Neural crest cell (in vitro differentiated cells): ENCODE results near the gene GOLGA6L9. TPM values are rescaled to one million over a fixed set of nuclear protein-coding genes. Genes with fewer than 3 reads are reported as not detected.
"Not testable (repeated sequence)": the region's sequence is repeated elsewhere in the genome, so short reads cannot be mapped to it uniquely, and the experiment has no call there.

Experiments used
- DNase-seq: peaks from one replicate; pipeline ENCODE4 v3.0.0; 2021; ENCODE audit warnings: low read depth, mixed read lengths, low spot score
- H3K27ac Mint-ChIP-seq: one replicate; pipeline ENCODE4 v1.8.0; 2021; ENCODE audit warnings: mild to moderate bottlenecking, mixed read lengths; ENCODE audit not compliant: unreplicated experiment
- H3K27me3 Mint-ChIP-seq: 2 replicates; pipeline ENCODE4 v1.8.0; 2021; ENCODE audit warnings: low read depth, mild to moderate bottlenecking, mixed read lengths
- H3K36me3 Mint-ChIP-seq: 2 replicates; pipeline ENCODE4 v1.8.0; 2021; ENCODE audit warnings: low read depth, mild to moderate bottlenecking, mixed read lengths
- H3K4me1 Mint-ChIP-seq: 2 replicates; pipeline ENCODE4 v1.8.0; 2021; ENCODE audit warnings: mixed read lengths
- H3K4me3 Mint-ChIP-seq: one replicate; pipeline ENCODE4 v1.8.0; 2021; ENCODE audit warnings: mild to moderate bottlenecking, mixed read lengths
- H3K9me3 Mint-ChIP-seq: 2 replicates; pipeline ENCODE4 v1.8.0; 2021; ENCODE audit warnings: mixed read lengths
- long read RNA-seq: library from polyadenylated mRNA; unstranded; transcript quantifications from one replicate; pipeline ENCODE4 v2.0.0, GENCODE V29; 2020
- total RNA-seq: library from RNA; stranded (reverse); gene quantifications from 2 replicates; pipeline ENCODE4 v1.2.1, GENCODE V29; 2021
- TF ChIP-seq, protein P1 (sequence below): fragments of 200-600 bp; sonication (generic); conservative IDR thresholded peaks from 2 replicates; pipeline ENCODE4 v1.5.0; 2021; ENCODE audit warnings: antibody characterized with exemption, mild to moderate bottlenecking

The GOLGA6L9 gene
- total RNA-seq, result 6.4 and 6.6 TPM in 2 replicates
- long read RNA-seq, full-length matches to known transcripts, result 1 of 1 reads
- long read RNA-seq, partial matches to known transcripts, result 0 of 1 reads
- long read RNA-seq, other reads (novel, unspliced or antisense), result 0 of 1 reads

- not testable (repeated sequence) for DNase-seq, H3K4me3 Mint-ChIP-seq, H3K27me3 Mint-ChIP-seq, H3K9me3 Mint-ChIP-seq, H3K36me3 Mint-ChIP-seq, H3K4me1 Mint-ChIP-seq, H3K27ac Mint-ChIP-seq
These were observed at the start of gene GOLGA6L9 for GRCh38 chr15:82429693-82430092. GOLGA6L9 (plus strand) TSS chr15:82429816; CDS start chr15:82430080, 264 bp downstream.

DNA sequence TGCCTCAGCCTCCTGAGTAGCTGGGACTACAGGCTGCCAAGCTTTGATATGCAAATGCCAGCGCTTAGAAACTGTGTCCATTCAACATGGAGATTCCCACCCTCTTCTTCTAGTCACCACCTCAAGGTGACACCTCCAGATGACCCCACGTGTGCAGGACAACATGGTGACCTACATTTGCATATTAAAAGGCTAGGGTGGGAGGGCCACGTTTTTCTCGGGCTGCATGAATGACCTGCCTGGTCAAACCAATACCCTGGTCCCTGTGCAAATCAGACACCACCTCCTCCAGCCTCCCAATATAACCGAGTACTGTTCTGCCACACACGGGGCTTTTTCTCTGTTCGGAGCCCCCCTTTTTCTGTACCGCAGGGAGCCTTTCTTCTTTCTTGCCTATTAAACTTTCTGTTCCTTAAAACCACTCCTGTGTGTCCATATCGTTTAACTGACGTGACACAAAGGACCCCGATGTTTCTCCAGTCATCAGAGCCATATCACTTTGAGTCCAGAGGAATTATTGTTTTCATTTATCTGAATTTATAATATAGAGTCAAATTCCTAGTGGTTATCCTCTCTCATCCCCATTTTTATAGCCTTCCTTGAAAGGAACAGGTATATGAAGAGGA lies 48.2 kb upstream of the GOLGA6L9 start:
- not testable (repeated sequence) for H3K27ac Mint-ChIP-seq, H3K9me3 Mint-ChIP-seq, DNase-seq, H3K27me3 Mint-ChIP-seq, H3K36me3 Mint-ChIP-seq, H3K4me3 Mint-ChIP-seq
- H3K4me1 Mint-ChIP-seq, result peaks cover 18% of the 10 kb centered on the region

- not testable (repeated sequence) for H3K27me3 Mint-ChIP-seq, H3K4me1 Mint-ChIP-seq, H3K9me3 Mint-ChIP-seq, H3K36me3 Mint-ChIP-seq, H3K4me3 Mint-ChIP-seq, H3K27ac Mint-ChIP-seq, DNase-seq
These were observed 42.4 kb upstream of the GOLGA6L9 start for GRCh38 chr15:82387209-82387608.

GRCh38 chr15:82390152-82390551 lies 39.5 kb upstream of the GOLGA6L9 start:
- not testable (repeated sequence) for H3K4me1 Mint-ChIP-seq, H3K4me3 Mint-ChIP-seq, H3K36me3 Mint-ChIP-seq, H3K27me3 Mint-ChIP-seq, DNase-seq, H3K9me3 Mint-ChIP-seq
- H3K27ac Mint-ChIP-seq, result peak overlapping the region; percentile 37

DNA sequence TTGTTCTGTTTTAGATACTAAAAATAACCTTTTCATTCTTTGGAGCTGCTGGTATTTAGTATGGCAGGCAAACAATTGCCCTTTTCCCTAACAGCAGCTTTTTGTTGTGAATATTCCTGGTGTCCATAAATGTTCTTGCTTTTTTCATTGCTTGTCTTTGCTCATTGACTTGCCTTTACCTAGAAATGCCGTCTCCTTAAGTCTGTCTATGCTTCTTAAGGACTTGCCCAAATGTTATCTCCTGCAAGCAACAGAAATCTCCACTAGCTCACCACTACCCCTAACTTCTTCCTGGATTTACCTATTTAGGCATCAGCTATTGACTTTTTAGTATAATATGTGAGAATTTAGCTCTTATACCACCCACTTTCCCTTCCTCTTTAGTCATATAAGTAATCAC lies 37.5 kb upstream of the GOLGA6L9 start:
- DNase-seq, H3K27ac Mint-ChIP-seq, H3K36me3 Mint-ChIP-seq, H3K4me1 Mint-ChIP-seq, H3K4me3 Mint-ChIP-seq, H3K9me3 Mint-ChIP-seq, H3K27me3 Mint-ChIP-seq: not testable (repeated sequence)

DNA sequence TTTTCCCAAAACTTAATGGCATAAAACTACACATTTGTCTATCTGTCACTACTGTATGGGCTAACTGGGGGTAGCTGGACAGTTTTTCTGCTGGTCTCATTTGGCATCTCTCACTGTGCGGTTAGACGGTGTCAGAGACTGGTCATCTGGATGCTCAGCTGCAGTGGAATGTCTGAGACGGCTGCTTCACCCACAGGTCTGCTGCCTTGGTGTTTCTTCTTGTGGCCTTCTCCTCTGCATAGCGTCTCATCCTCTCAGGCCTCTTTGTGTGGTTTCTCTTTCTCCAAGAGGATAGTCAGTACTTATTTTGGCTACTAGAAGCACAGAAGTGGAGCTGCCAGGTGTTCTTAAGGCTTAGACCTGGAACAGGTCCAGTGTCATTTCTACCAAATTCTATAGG lies 35.9 kb upstream of the GOLGA6L9 start:
- H3K27me3 Mint-ChIP-seq, result no peaks in the 10 kb centered on the region
- no peak for DNase-seq
- H3K4me1 Mint-ChIP-seq, result peaks cover 5% of the 10 kb centered on the region
- peaks cover 3% of the 10 kb centered on the region for H3K9me3 Mint-ChIP-seq
- H3K4me3 Mint-ChIP-seq, result no peak overlapping the region
- peaks cover 4% of the 10 kb centered on the region for H3K36me3 Mint-ChIP-seq
- TF ChIP-seq, protein P1, sequence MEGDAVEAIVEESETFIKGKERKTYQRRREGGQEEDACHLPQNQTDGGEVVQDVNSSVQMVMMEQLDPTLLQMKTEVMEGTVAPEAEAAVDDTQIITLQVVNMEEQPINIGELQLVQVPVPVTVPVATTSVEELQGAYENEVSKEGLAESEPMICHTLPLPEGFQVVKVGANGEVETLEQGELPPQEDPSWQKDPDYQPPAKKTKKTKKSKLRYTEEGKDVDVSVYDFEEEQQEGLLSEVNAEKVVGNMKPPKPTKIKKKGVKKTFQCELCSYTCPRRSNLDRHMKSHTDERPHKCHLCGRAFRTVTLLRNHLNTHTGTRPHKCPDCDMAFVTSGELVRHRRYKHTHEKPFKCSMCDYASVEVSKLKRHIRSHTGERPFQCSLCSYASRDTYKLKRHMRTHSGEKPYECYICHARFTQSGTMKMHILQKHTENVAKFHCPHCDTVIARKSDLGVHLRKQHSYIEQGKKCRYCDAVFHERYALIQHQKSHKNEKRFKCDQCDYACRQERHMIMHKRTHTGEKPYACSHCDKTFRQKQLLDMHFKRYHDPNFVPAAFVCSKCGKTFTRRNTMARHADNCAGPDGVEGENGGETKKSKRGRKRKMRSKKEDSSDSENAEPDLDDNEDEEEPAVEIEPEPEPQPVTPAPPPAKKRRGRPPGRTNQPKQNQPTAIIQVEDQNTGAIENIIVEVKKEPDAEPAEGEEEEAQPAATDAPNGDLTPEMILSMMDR, result no peak
- H3K27ac Mint-ChIP-seq, result no peak overlapping the region

- H3K27ac Mint-ChIP-seq, DNase-seq, H3K27me3 Mint-ChIP-seq, H3K4me1 Mint-ChIP-seq, H3K36me3 Mint-ChIP-seq, H3K4me3 Mint-ChIP-seq, H3K9me3 Mint-ChIP-seq: not testable (repeated sequence)
These were observed 33.8 kb upstream of the GOLGA6L9 start for GRCh38 chr15:82395788-82396187.

GRCh38 chr15:82397817-82398216 lies 31.8 kb upstream of the GOLGA6L9 start:
- peaks cover 4% of the 10 kb centered on the region for H3K36me3 Mint-ChIP-seq
- no peak overlapping the region for H3K27ac Mint-ChIP-seq
- H3K4me3 Mint-ChIP-seq, result no peak overlapping the region
- TF ChIP-seq, protein P1, result no peak
- H3K27me3 Mint-ChIP-seq, result no peaks in the 10 kb centered on the region
- H3K9me3 Mint-ChIP-seq, result peaks cover 3% of the 10 kb centered on the region
- DNase-seq, result no peak
- peaks cover 4% of the 10 kb centered on the region for H3K4me1 Mint-ChIP-seq
